ENCODE data around the gene SLC9A7. TPM values are rescaled to one million over a fixed set of nuclear protein-coding genes. Genes with fewer than 3 reads are reported as not detected.
A peak's percentile ranks its signal among the peaks of the same experiment; 100 is the strongest.

Gene SLC9A7
- total RNA-seq, 1 donor from 2014 or later, result 11.4 TPM

DNA sequence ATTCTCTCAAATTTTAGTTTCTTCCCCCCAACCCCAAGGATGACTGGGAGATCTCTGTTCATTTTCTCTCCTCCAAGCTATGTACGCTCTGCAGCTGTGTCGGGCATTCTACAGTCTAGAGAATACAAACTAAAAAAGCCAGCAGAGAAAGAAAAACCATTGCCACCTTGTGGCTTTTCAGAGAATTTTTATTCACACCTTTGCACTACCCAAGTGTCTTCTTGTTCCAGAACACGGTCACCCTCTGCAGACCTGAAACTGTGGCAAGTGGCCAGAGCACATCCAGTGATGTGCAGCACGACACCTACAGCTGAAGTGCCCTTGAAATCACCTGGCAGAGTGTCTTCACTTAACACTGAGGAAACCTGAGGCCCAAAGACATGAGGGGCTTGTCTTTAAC is 116.8 kb downstream of the SLC9A7 start:
- Mint-ChIP-seq H3K4me1 (ENCODE audit: unreplicated experiment) (peaks cover 15% of the 10 kb centered on the region), H3K27ac (ENCODE audit: unreplicated experiment) (no peak overlapping the region), H3K9me3 (ENCODE audit: unreplicated experiment) (no peaks in the 10 kb centered on the region), H3K27me3 (ENCODE audit: unreplicated experiment) (no peaks in the 10 kb centered on the region), H3K36me3 (ENCODE audit: low read depth, unreplicated experiment) (no peaks in the 10 kb centered on the region), H3K4me3 (ENCODE audit: unreplicated experiment) (no peak overlapping the region)
- TF ChIP-seq, protein P1, sequence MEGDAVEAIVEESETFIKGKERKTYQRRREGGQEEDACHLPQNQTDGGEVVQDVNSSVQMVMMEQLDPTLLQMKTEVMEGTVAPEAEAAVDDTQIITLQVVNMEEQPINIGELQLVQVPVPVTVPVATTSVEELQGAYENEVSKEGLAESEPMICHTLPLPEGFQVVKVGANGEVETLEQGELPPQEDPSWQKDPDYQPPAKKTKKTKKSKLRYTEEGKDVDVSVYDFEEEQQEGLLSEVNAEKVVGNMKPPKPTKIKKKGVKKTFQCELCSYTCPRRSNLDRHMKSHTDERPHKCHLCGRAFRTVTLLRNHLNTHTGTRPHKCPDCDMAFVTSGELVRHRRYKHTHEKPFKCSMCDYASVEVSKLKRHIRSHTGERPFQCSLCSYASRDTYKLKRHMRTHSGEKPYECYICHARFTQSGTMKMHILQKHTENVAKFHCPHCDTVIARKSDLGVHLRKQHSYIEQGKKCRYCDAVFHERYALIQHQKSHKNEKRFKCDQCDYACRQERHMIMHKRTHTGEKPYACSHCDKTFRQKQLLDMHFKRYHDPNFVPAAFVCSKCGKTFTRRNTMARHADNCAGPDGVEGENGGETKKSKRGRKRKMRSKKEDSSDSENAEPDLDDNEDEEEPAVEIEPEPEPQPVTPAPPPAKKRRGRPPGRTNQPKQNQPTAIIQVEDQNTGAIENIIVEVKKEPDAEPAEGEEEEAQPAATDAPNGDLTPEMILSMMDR (IDR thresholded peaks at IDR 0.05; ENCODE audit: unreplicated experiment), result peak; percentile 29
- DNase-seq (ENCODE audit: low spot score), result no peak

DNA sequence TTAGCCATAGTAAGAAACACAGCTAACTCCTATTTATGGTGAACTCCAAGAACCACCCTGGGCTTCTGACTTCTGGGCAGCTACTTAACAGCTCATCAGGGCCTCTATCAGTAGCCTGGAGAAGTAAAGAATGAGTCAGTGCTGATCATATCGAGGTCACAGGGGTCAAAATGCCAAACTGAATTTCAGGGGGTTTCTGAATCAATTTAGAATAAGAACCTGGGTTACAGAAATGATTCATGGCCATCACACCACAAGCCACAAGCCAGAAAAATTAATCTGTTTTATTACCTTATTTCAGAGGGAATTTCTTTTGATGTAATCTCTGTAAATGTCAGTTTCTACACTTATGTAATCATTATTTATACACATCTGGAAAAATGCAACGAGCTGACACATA is 121.0 kb downstream of the SLC9A7 start:
- TF ChIP-seq, protein P1 (IDR thresholded peaks at IDR 0.05; ENCODE audit: unreplicated experiment), result no peak
- H3K4me1 Mint-ChIP-seq (ENCODE audit: unreplicated experiment), result peaks cover 8% of the 10 kb centered on the region
- no peak for DNase-seq (ENCODE audit: low spot score)

DNA sequence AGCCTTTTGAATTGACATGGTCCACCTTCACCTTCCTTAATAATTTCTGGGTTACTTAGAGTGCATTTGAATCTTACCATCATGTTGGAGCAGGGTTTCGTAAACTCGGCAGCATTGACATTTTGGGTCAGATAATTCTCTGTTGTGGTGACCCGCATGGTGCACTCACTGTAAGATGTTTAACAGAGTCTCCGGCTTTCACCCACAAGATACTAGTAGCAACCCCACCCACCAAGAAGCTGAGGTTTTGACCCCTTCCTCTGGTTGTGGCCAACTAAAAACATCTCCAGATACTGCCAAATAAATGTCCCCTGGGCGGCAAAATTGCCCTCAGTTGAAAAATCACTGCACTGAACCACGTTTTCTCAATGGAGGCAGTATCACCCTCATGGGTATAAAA is 122.7 kb downstream of the SLC9A7 start:
- no peaks in the 10 kb centered on the region for H3K27me3 Mint-ChIP-seq (ENCODE audit: unreplicated experiment)
- no peak overlapping the region for H3K4me3 Mint-ChIP-seq (ENCODE audit: unreplicated experiment)
- TF ChIP-seq, protein P1 (IDR thresholded peaks at IDR 0.05; ENCODE audit: unreplicated experiment), result no peak
- H3K9me3 Mint-ChIP-seq (ENCODE audit: unreplicated experiment), result no peaks in the 10 kb centered on the region
- no peak overlapping the region for H3K27ac Mint-ChIP-seq (ENCODE audit: unreplicated experiment)
- no peak for DNase-seq (ENCODE audit: low spot score)
- H3K36me3 Mint-ChIP-seq (ENCODE audit: low read depth, unreplicated experiment), result no peaks in the 10 kb centered on the region
- H3K4me1 Mint-ChIP-seq (ENCODE audit: unreplicated experiment), result no peaks in the 10 kb centered on the region

More for the DNA sequence above, 121.0 kb downstream of the SLC9A7 start:
- H3K9me3 Mint-ChIP-seq (ENCODE audit: unreplicated experiment), result no peaks in the 10 kb centered on the region
- no peak overlapping the region for H3K4me3 Mint-ChIP-seq (ENCODE audit: unreplicated experiment)
- H3K27me3 Mint-ChIP-seq (ENCODE audit: unreplicated experiment), result no peaks in the 10 kb centered on the region
- H3K27ac Mint-ChIP-seq (ENCODE audit: unreplicated experiment), result no peak overlapping the region
- H3K36me3 Mint-ChIP-seq (ENCODE audit: low read depth, unreplicated experiment), result no peaks in the 10 kb centered on the region

DNA sequence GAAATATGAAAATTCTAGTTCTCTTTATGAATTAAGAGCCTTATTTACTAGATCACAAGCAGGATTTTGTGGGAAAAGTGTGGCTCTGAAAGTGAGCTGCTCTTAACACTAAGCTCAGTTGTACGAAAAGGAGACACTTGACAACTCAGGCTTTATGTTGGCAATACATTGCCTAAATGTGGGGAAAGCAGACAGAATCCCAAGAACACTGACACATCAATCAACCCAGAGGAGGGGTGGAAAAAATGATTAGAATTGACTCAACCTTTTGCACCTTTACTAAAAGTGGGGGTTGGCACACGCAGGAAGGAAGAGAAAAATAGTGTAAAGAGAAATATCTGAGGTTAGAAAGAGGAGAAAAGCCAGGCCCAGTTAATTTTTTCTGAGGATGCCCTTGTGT is 123.7 kb downstream of the SLC9A7 start:
- H3K27me3 Mint-ChIP-seq (ENCODE audit: unreplicated experiment), result no peaks in the 10 kb centered on the region
- no peak overlapping the region for H3K27ac Mint-ChIP-seq (ENCODE audit: unreplicated experiment)
- DNase-seq (ENCODE audit: low spot score), result no peak
- H3K36me3 Mint-ChIP-seq (ENCODE audit: low read depth, unreplicated experiment), result no peaks in the 10 kb centered on the region
- H3K4me1 Mint-ChIP-seq (ENCODE audit: unreplicated experiment), result no peaks in the 10 kb centered on the region
- TF ChIP-seq, protein P1 (IDR thresholded peaks at IDR 0.05; ENCODE audit: unreplicated experiment), result no peak
- no peak overlapping the region for H3K4me3 Mint-ChIP-seq (ENCODE audit: unreplicated experiment)
- H3K9me3 Mint-ChIP-seq (ENCODE audit: unreplicated experiment), result no peaks in the 10 kb centered on the region

DNA sequence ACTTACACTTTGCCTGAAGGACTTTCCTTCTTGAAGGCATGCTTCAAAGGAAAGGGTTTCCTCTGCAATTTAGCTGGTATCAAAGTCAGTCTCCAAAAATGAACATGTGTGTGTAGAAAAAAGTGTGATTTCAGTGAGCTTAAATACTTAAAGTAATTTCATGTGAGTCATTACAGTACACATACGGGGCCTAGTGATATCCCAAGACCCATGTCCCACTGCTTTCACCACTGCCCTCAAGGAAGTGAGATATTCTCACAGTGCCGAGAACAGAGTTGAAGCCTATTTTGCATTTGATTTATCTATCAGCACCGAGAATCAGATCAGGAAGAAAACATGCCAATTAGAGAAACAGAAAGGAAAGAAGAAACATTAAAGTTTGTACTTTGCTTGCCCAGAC is 124.3 kb downstream of the SLC9A7 start:
- H3K27me3 Mint-ChIP-seq (ENCODE audit: unreplicated experiment), result no peaks in the 10 kb centered on the region
- no peak overlapping the region for H3K27ac Mint-ChIP-seq (ENCODE audit: unreplicated experiment)
- no peak overlapping the region for H3K4me3 Mint-ChIP-seq (ENCODE audit: unreplicated experiment)
- no peaks in the 10 kb centered on the region for H3K36me3 Mint-ChIP-seq (ENCODE audit: low read depth, unreplicated experiment)
- H3K9me3 Mint-ChIP-seq (ENCODE audit: unreplicated experiment), result no peaks in the 10 kb centered on the region
- TF ChIP-seq, protein P1 (IDR thresholded peaks at IDR 0.05; ENCODE audit: unreplicated experiment), result no peak
- H3K4me1 Mint-ChIP-seq (ENCODE audit: unreplicated experiment), result no peaks in the 10 kb centered on the region
- no peak for DNase-seq (ENCODE audit: low spot score)
